GM23338 (cell line): ENCODE measurements around the gene MMP25.

ENCODE experiments used
- CREB1 ChIP-seq: fragments of 250-450 bp; sonication (Bioruptor Pico); IDR thresholded peaks from 2 replicates; pipeline ENCODE4 v1.5.0; 2020; ENCODE audit warnings: low read depth, mild to moderate bottlenecking, moderate library complexity
- EZH2 ChIP-seq: fragments of 200-600 bp; sonication (generic); IDR thresholded peaks from one replicate; pipeline ENCODE4 v1.8.0; 2017; ENCODE audit warnings: antibody characterized with exemption, mild to moderate bottlenecking, low read depth; ENCODE audit not compliant: unreplicated experiment
- EZH2phosphoT487 ChIP-seq: fragments of 200-600 bp; sonication (generic); IDR thresholded peaks from one replicate; pipeline ENCODE4 v1.8.1; 2018; ENCODE audit warnings: antibody characterized with exemption; ENCODE audit not compliant: unreplicated experiment
- JUNB ChIP-seq: IDR thresholded peaks from one replicate; pipeline ENCODE4 v1.6.1; 2016; ENCODE audit warnings: antibody characterized with exemption; ENCODE audit not compliant: unreplicated experiment
- NANOG ChIP-seq: IDR thresholded peaks from 2 replicates; pipeline ENCODE4 v1.6.1; 2016; ENCODE audit warnings: antibody characterized with exemption, borderline replicate concordance
- POLR2AphosphoS5 ChIP-seq: IDR thresholded peaks from 2 replicates; pipeline ENCODE4 v1.6.1; 2016; ENCODE audit warnings: antibody characterized with exemption, low read depth
- STAT1 ChIP-seq: IDR thresholded peaks from one replicate; pipeline ENCODE4 v1.6.1; 2016; ENCODE audit warnings: antibody characterized with exemption; ENCODE audit not compliant: unreplicated experiment
- ZNF114 ChIP-seq: fragments of 250-450 bp; sonication (Bioruptor Pico); IDR thresholded peaks from 2 replicates; pipeline ENCODE4 v1.5.0; 2020; ENCODE audit warnings: mild to moderate bottlenecking, moderate library complexity
- ZNF331 ChIP-seq: fragments of 250-450 bp; sonication (Bioruptor Pico); IDR thresholded peaks from 2 replicates; pipeline ENCODE4 v1.5.0; 2020; ENCODE audit warnings: low read depth, mild to moderate bottlenecking, moderate library complexity
- TF ChIP-seq, protein P1 (sequence below), 2 experiments: fragments of 200-600 bp in 1 of 2; sonication (generic) in 1 of 2; conservative IDR thresholded peaks; 2 replicates each; pipeline versions ENCODE4 v1.5.1 to v1.6.1; 2016 to 2017; ENCODE audit warnings: antibody characterized with exemption in 2 of 2, low read depth in 2 of 2, mild to moderate bottlenecking in 2 of 2, moderate library complexity in 1 of 2
- TF ChIP-seq, protein P2 (sequence below): IDR thresholded peaks from one replicate; pipeline ENCODE4 v1.6.1; 2018; ENCODE audit warnings: antibody characterized with exemption; ENCODE audit not compliant: unreplicated experiment
- TF ChIP-seq, protein P3 (sequence below): IDR thresholded peaks from 2 replicates; pipeline ENCODE4 v1.6.1; 2016; ENCODE audit warnings: antibody characterized with exemption
- TF ChIP-seq, protein P4 (sequence below): fragments of 250-450 bp; sonication (Bioruptor Pico); IDR thresholded peaks from 2 replicates; pipeline ENCODE4 v1.5.0; 2020; ENCODE audit warnings: mild to moderate bottlenecking, moderate library complexity

DNA sequence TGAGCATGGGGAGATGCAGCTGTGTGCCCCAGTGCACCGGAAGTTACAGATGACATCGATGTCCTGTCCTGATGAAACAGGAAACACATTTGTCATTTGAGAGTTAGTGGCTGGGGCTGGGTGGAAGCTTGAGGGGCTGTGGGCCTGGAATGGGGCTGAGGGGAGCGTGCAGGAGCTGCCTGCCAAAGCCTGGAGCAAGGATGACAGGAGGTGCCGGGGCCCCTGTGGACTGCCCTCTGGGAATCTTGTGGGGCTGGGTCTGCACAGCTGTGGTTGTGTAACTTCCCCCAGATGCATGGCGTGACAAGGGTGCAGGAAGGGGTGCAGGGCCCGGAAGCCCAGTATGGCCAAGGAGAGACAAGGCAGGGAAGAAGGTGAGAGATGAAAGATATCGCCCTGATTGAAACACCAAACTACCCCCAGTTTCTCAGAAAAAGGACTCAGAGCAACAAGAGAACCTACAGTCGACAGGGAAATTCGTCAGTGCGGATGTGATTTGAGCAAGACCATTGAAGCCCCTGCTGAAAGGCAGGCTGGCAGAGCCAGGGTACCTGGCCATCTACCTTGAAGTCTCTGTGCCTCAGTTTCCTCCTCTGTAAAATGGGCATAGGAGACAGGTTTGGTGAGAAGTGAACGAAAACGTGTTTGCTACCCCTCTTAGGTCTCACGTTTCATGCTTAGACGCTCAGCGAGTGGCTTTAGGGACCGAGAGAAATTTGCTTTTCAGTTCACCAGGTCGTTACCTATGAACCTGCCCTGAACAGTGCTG is 8.8 kb downstream of the MMP25 start:
- TF ChIP-seq, protein P1, sequence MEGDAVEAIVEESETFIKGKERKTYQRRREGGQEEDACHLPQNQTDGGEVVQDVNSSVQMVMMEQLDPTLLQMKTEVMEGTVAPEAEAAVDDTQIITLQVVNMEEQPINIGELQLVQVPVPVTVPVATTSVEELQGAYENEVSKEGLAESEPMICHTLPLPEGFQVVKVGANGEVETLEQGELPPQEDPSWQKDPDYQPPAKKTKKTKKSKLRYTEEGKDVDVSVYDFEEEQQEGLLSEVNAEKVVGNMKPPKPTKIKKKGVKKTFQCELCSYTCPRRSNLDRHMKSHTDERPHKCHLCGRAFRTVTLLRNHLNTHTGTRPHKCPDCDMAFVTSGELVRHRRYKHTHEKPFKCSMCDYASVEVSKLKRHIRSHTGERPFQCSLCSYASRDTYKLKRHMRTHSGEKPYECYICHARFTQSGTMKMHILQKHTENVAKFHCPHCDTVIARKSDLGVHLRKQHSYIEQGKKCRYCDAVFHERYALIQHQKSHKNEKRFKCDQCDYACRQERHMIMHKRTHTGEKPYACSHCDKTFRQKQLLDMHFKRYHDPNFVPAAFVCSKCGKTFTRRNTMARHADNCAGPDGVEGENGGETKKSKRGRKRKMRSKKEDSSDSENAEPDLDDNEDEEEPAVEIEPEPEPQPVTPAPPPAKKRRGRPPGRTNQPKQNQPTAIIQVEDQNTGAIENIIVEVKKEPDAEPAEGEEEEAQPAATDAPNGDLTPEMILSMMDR (conservative IDR thresholded peaks at IDR 0.05; ENCODE audit: low read depth in 2 of 2): no peak
- TF ChIP-seq EZH2 (no peak), POLR2AphosphoS5 (no peak), ZNF331 (CRISPR knock-in tag) (no peak), JUNB (no peak), CREB1 (no peak), NANOG (no peak), EZH2phosphoT487 (no peak), ZNF114 (CRISPR knock-in tag) (no peak), STAT1 (no peak)
- TF ChIP-seq, protein P2, sequence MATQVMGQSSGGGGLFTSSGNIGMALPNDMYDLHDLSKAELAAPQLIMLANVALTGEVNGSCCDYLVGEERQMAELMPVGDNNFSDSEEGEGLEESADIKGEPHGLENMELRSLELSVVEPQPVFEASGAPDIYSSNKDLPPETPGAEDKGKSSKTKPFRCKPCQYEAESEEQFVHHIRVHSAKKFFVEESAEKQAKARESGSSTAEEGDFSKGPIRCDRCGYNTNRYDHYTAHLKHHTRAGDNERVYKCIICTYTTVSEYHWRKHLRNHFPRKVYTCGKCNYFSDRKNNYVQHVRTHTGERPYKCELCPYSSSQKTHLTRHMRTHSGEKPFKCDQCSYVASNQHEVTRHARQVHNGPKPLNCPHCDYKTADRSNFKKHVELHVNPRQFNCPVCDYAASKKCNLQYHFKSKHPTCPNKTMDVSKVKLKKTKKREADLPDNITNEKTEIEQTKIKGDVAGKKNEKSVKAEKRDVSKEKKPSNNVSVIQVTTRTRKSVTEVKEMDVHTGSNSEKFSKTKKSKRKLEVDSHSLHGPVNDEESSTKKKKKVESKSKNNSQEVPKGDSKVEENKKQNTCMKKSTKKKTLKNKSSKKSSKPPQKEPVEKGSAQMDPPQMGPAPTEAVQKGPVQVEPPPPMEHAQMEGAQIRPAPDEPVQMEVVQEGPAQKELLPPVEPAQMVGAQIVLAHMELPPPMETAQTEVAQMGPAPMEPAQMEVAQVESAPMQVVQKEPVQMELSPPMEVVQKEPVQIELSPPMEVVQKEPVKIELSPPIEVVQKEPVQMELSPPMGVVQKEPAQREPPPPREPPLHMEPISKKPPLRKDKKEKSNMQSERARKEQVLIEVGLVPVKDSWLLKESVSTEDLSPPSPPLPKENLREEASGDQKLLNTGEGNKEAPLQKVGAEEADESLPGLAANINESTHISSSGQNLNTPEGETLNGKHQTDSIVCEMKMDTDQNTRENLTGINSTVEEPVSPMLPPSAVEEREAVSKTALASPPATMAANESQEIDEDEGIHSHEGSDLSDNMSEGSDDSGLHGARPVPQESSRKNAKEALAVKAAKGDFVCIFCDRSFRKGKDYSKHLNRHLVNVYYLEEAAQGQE: no peak
- TF ChIP-seq, protein P3, sequence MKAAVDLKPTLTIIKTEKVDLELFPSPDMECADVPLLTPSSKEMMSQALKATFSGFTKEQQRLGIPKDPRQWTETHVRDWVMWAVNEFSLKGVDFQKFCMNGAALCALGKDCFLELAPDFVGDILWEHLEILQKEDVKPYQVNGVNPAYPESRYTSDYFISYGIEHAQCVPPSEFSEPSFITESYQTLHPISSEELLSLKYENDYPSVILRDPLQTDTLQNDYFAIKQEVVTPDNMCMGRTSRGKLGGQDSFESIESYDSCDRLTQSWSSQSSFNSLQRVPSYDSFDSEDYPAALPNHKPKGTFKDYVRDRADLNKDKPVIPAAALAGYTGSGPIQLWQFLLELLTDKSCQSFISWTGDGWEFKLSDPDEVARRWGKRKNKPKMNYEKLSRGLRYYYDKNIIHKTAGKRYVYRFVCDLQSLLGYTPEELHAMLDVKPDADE: no peak
- TF ChIP-seq, protein P4, sequence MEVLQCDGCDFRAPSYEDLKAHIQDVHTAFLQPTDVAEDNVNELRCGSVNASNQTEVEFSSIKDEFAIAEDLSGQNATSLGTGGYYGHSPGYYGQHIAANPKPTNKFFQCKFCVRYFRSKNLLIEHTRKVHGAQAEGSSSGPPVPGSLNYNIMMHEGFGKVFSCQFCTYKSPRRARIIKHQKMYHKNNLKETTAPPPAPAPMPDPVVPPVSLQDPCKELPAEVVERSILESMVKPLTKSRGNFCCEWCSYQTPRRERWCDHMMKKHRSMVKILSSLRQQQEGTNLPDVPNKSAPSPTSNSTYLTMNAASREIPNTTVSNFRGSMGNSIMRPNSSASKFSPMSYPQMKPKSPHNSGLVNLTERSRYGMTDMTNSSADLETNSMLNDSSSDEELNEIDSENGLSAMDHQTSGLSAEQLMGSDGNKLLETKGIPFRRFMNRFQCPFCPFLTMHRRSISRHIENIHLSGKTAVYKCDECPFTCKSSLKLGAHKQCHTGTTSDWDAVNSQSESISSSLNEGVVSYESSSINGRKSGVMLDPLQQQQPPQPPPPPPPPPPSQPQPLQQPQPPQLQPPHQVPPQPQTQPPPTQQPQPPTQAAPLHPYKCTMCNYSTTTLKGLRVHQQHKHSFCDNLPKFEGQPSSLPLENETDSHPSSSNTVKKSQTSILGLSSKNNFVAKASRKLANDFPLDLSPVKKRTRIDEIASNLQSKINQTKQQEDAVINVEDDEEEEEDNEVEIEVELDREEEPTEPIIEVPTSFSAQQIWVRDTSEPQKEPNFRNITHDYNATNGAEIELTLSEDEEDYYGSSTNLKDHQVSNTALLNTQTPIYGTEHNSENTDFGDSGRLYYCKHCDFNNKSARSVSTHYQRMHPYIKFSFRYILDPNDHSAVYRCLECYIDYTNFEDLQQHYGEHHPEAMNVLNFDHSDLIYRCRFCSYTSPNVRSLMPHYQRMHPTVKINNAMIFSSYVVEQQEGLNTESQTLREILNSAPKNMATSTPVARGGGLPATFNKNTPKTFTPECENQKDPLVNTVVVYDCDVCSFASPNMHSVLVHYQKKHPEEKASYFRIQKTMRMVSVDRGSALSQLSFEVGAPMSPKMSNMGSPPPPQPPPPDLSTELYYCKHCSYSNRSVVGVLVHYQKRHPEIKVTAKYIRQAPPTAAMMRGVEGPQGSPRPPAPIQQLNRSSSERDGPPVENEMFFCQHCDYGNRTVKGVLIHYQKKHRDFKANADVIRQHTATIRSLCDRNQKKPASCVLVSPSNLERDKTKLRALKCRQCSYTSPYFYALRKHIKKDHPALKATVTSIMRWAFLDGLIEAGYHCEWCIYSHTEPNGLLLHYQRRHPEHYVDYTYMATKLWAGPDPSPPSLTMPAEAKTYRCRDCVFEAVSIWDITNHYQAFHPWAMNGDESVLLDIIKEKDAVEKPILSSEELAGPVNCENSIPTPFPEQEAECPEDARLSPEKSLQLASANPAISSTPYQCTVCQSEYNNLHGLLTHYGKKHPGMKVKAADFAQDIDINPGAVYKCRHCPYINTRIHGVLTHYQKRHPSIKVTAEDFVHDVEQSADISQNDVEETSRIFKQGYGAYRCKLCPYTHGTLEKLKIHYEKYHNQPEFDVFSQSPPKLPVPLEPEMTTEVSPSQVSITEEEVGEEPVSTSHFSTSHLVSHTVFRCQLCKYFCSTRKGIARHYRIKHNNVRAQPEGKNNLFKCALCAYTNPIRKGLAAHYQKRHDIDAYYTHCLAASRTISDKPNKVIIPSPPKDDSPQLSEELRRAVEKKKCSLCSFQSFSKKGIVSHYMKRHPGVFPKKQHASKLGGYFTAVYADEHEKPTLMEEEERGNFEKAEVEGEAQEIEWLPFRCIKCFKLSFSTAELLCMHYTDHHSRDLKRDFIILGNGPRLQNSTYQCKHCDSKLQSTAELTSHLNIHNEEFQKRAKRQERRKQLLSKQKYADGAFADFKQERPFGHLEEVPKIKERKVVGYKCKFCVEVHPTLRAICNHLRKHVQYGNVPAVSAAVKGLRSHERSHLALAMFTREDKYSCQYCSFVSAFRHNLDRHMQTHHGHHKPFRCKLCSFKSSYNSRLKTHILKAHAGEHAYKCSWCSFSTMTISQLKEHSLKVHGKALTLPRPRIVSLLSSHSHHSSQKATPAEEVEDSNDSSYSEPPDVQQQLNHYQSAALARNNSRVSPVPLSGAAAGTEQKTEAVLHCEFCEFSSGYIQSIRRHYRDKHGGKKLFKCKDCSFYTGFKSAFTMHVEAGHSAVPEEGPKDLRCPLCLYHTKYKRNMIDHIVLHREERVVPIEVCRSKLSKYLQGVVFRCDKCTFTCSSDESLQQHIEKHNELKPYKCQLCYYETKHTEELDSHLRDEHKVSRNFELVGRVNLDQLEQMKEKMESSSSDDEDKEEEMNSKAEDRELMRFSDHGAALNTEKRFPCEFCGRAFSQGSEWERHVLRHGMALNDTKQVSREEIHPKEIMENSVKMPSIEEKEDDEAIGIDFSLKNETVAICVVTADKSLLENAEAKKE (CRISPR knock-in tag): no peak
